Measurements from ENCODE around the gene MEI1.

GRCh38 chr22:41732096-41732772 is 32.9 kb downstream of the MEI1 start:
- TF ChIP-seq POLR2A (IDR thresholded peaks at IDR 0.05) (no peak), CTCF (IDR thresholded peaks at IDR 0.05) (no peak)
